IPS DF 19.7 (cell line): ENCODE data around the gene DSCAM.

Experiments
- DNase-seq: peaks from one replicate; pipeline ENCODE4 v3.0.0-alpha.2; 2013; ENCODE audit warnings: low read depth, low spot score

DSCAM gene

GRCh38 chr21:40386981-40387747, 459.8 kb downstream of the DSCAM start:
- DNase-seq = no peak

GRCh38 chr21:40386294-40386911, 460.6 kb downstream of the DSCAM start:
- no peak for DNase-seq

- no peak for DNase-seq
These were observed 461.1 kb downstream of the DSCAM start for GRCh38 chr21:40385883-40386282.

GRCh38 chr21:40383951-40384350, 463.0 kb downstream of the DSCAM start:
- no peak for DNase-seq

GRCh38 chr21:40381111-40381510, 465.8 kb downstream of the DSCAM start:
- DNase-seq = no peak

- no peak for DNase-seq
These were observed 466.8 kb downstream of the DSCAM start for GRCh38 chr21:40379881-40380810.

GRCh38 chr21:40377135-40377534, 469.8 kb downstream of the DSCAM start:
- DNase-seq = no peak

- DNase-seq = no peak
These were observed 473.2 kb downstream of the DSCAM start for GRCh38 chr21:40373761-40374160.

- DNase-seq = no peak
These were observed 474.5 kb downstream of the DSCAM start for GRCh38 chr21:40372506-40372905.

- DNase-seq = no peak
These were observed 475.6 kb downstream of the DSCAM start for GRCh38 chr21:40371329-40371728.

- no peak for DNase-seq
These were observed 490.3 kb downstream of the DSCAM start for GRCh38 chr21:40356644-40357043.

- no peak for DNase-seq
These were observed 491.9 kb downstream of the DSCAM start for GRCh38 chr21:40355076-40355475.

GRCh38 chr21:40351006-40351405, 496.0 kb downstream of the DSCAM start:
- DNase-seq = no peak

- DNase-seq = no peak
These were observed 497.4 kb downstream of the DSCAM start for GRCh38 chr21:40349591-40349990.

- no peak for DNase-seq
These were observed 501.1 kb downstream of the DSCAM start for GRCh38 chr21:40345711-40346321.

- no peak for DNase-seq
These were observed 506.6 kb downstream of the DSCAM start for GRCh38 chr21:40340357-40340756.

- DNase-seq = no peak
These were observed 507.9 kb downstream of the DSCAM start for GRCh38 chr21:40339050-40339449.

- no peak for DNase-seq
These were observed 509.0 kb downstream of the DSCAM start for GRCh38 chr21:40337981-40338380.

- DNase-seq = no peak
These were observed 511.3 kb downstream of the DSCAM start for GRCh38 chr21:40335704-40336103.

- no peak for DNase-seq
These were observed 512.8 kb downstream of the DSCAM start for GRCh38 chr21:40334159-40334558.

GRCh38 chr21:40333731-40334130, 513.2 kb downstream of the DSCAM start:
- no peak for DNase-seq

GRCh38 chr21:40331804-40332203, 515.2 kb downstream of the DSCAM start:
- no peak for DNase-seq
